Fibroblast of lung (primary cell): ENCODE measurements around the gene TOR4A. TPM values are rescaled to one million over a fixed set of nuclear protein-coding genes. Genes with fewer than 3 reads are reported as not detected.

Source experiments
- DNase-seq, 2 donors: peaks; one replicate each; pipeline versions ENCODE4 v3.0.0 to v3.0.0-alpha.2; 2010; ENCODE audit warnings: low read depth in 2 of 2
- H2AFZ ChIP-seq: 2 replicates; pipeline ENCODE4 v1.5.1; 2012; ENCODE audit warnings: low read length, control low read depth, inconsistent platforms
- H3K27ac ChIP-seq: 2 replicates; pipeline ENCODE4 v1.5.1; 2011; ENCODE audit warnings: low read length, control low read depth; ENCODE audit not compliant: insufficient read depth
- H3K27me3 ChIP-seq: 2 replicates; pipeline ENCODE4 v1.5.1; 2011; ENCODE audit warnings: mild to moderate bottlenecking, low read length; ENCODE audit not compliant: control insufficient read depth, insufficient read depth
- H3K36me3 ChIP-seq: 2 replicates; pipeline ENCODE4 v1.5.1; 2011; ENCODE audit warnings: low read length; ENCODE audit not compliant: control insufficient read depth, insufficient read depth
- H3K4me1 ChIP-seq: 2 replicates; pipeline ENCODE4 v1.5.1; 2011; ENCODE audit warnings: low read length; ENCODE audit not compliant: control insufficient read depth, insufficient read depth; ENCODE audit errors: extremely low read depth
- H3K4me2 ChIP-seq: 2 replicates; pipeline ENCODE4 v1.5.1; 2011; ENCODE audit warnings: low read length, control low read depth; ENCODE audit not compliant: insufficient read depth; ENCODE audit errors: extremely low read depth
- H3K4me3 ChIP-seq, 4 experiments: fragments of 200-600 bp in 1 of 4; sonication (generic) in 1 of 4; replicated peaks in 1 of 4; 2 replicates each; pipeline ENCODE4 v1.5.1; 2011 to 2016; ENCODE audit warnings: low read length in 4 of 4, low read depth in 3 of 4, mild to moderate bottlenecking in 3 of 4, control low read depth in 2 of 4, inconsistent platforms in 1 of 4, mixed read lengths in 1 of 4; ENCODE audit not compliant: insufficient read depth in 1 of 4; ENCODE audit errors: control extremely low read depth in 1 of 4
- H3K79me2 ChIP-seq: 2 replicates; pipeline ENCODE4 v1.5.1; 2012; ENCODE audit warnings: mild to moderate bottlenecking, low read length, inconsistent platforms; ENCODE audit not compliant: control insufficient read depth, insufficient read depth
- H3K9ac ChIP-seq: 2 replicates; pipeline ENCODE4 v1.5.1; 2011; ENCODE audit warnings: mild to moderate bottlenecking, low read length, control low read depth; ENCODE audit not compliant: insufficient read depth
- H3K9me3 ChIP-seq: 2 replicates; pipeline ENCODE4 v1.5.1; 2012; ENCODE audit warnings: low read depth, low read length; ENCODE audit not compliant: control insufficient read depth, insufficient read depth
- H4K20me1 ChIP-seq: 2 replicates; pipeline ENCODE4 v1.5.1; 2011; ENCODE audit warnings: low read length; ENCODE audit not compliant: control insufficient read depth, insufficient read depth; ENCODE audit errors: extremely low read depth
- CTCF ChIP-seq, 2 donors: IDR thresholded peaks in 1 of 2; conservative IDR thresholded peaks in 1 of 2; 1 replicate in 1 of 2; 2 replicates in 1 of 2; pipeline ENCODE4 v1.5.1; 2011 to 2012; ENCODE audit warnings: low read length in 2 of 2, control low read depth in 1 of 2, inconsistent platforms in 1 of 2, low read depth in 1 of 2, mild to moderate bottlenecking in 1 of 2
- EZH2 ChIP-seq: IDR thresholded peaks from 2 replicates; pipeline ENCODE4 v1.5.1; 2012; ENCODE audit warnings: low read length, control low read depth, mild to moderate bottlenecking; ENCODE audit errors: missing control alignments
- polyA plus RNA-seq, 2 donors: library from polyadenylated mRNA; depleted of rRNA in 1 of 2; stranded (reverse) in 1 of 2; unstranded in 1 of 2; fragments of >200 nt; gene quantifications; 2 replicates each; pipeline ENCODE4 v1.2.1, GENCODE V29; 2011 to 2012; ENCODE audit warnings: missing spikeins in 1 of 2
- total RNA-seq: library from RNA; depleted of rRNA; stranded (reverse); fragments of >200 nt; gene quantifications from 2 replicates; pipeline ENCODE4 v1.2.1, GENCODE V29; 2014

Gene TOR4A
- total and polyA plus RNA-seq, 2 donors (not counting 1 experiment from before 2014, with no cell fraction given): 3.3 to 22.1 TPM

- Histone ChIP-seq H3K4me3 (no peak overlapping the region), H3K4me1 (peaks cover 2% of the 10 kb centered on the region), H3K9me3 (no peaks in the 10 kb centered on the region), H2AFZ (no peak overlapping the region), H3K9ac (no peak overlapping the region), H3K79me2 (no peaks in the 10 kb centered on the region), H4K20me1 (no peaks in the 10 kb centered on the region), H3K27ac (no peak overlapping the region), H3K4me2 (no peak overlapping the region), H3K27me3 (peaks cover 10% of the 10 kb centered on the region), H3K36me3 (no peaks in the 10 kb centered on the region)
- TF ChIP-seq CTCF (conservative IDR thresholded peaks at IDR 0.05 in 1 of 2, IDR thresholded peaks at IDR 0.05 in 1 of 2; ENCODE audit: low read depth in 1 of 2, low read length in 2 of 2) (no peak), EZH2 (no peak)
- DNase-seq: no peak
These were observed 15.6 kb downstream of the TOR4A start for GRCh38 chr9:137293094-137293481.

- no peak for TF ChIP-seq EZH2
- no peak for TF ChIP-seq CTCF (conservative IDR thresholded peaks at IDR 0.05 in 1 of 2, IDR thresholded peaks at IDR 0.05 in 1 of 2; ENCODE audit: low read depth in 1 of 2, low read length in 2 of 2)
- Histone ChIP-seq H3K9ac (no peak overlapping the region), H3K4me2 (peak overlapping the region; percentile 56), H3K79me2 (no peaks in the 10 kb centered on the region), H3K27ac (no peak overlapping the region), H4K20me1 (no peaks in the 10 kb centered on the region), H3K4me3 (no peak overlapping the region), H3K27me3 (peaks cover 14% of the 10 kb centered on the region), H3K36me3 (no peaks in the 10 kb centered on the region), H3K4me1 (peaks cover 5% of the 10 kb centered on the region), H3K9me3 (no peaks in the 10 kb centered on the region), H2AFZ (no peak overlapping the region)
- peak in 1 of 2 donors; percentile 61 for DNase-seq
These were observed 16.1 kb downstream of the TOR4A start for GRCh38 chr9:137293482-137294090.

GRCh38 chr9:137294091-137294680 is 16.7 kb downstream of the TOR4A start:
- Histone ChIP-seq H3K27me3 (peaks cover 20% of the 10 kb centered on the region), H3K36me3 (no peaks in the 10 kb centered on the region), H3K4me2 (peak overlapping the region; percentile 56), H3K4me1 (peaks cover 10% of the 10 kb centered on the region), H2AFZ (no peak overlapping the region), H3K79me2 (no peaks in the 10 kb centered on the region), H3K9ac (no peak overlapping the region), H4K20me1 (no peaks in the 10 kb centered on the region), H3K9me3 (no peaks in the 10 kb centered on the region), H3K27ac (no peak overlapping the region), H3K4me3 (no peak overlapping the region)
- TF ChIP-seq EZH2: peak; percentile 36
- TF ChIP-seq CTCF (conservative IDR thresholded peaks at IDR 0.05 in 1 of 2, IDR thresholded peaks at IDR 0.05 in 1 of 2; ENCODE audit: low read depth in 1 of 2, low read length in 2 of 2): no peak
- peak; percentile 42 to 76 for DNase-seq
